BLaER1 (cell line): Measurements from ENCODE around the gene MAP3K14.
A peak's percentile ranks its signal among the peaks of the same experiment; 100 is the strongest.

Experiments used
- H3K27ac ChIP-seq: shearing (Covaris generic); formaldehyde crosslinking; 2 replicates; pipeline ENCODE4 v1.8.1; 2022
- H3K27me3 ChIP-seq: shearing (Covaris generic); formaldehyde crosslinking; 2 replicates; pipeline ENCODE4 v1.8.1; 2022
- H3K36me3 ChIP-seq: shearing (Covaris generic); formaldehyde crosslinking; 2 replicates; pipeline ENCODE4 v1.8.1; 2022
- H3K4me1 ChIP-seq: shearing (Covaris generic); formaldehyde crosslinking; 2 replicates; pipeline ENCODE4 v1.8.1; 2022
- H3K4me2 ChIP-seq: shearing (Covaris generic); formaldehyde crosslinking; 2 replicates; pipeline ENCODE4 v1.8.1; 2022
- H3K4me3 ChIP-seq: shearing (Covaris generic); formaldehyde crosslinking; 2 replicates; pipeline ENCODE4 v1.8.1; 2022
- H3K9ac ChIP-seq: shearing (Covaris generic); formaldehyde crosslinking; 2 replicates; pipeline ENCODE4 v1.8.1; 2022
- H3K9me3 ChIP-seq: shearing (Covaris generic); formaldehyde crosslinking; 2 replicates; pipeline ENCODE4 v1.8.1; 2022
- H4K20me1 ChIP-seq: shearing (Covaris generic); formaldehyde crosslinking; 2 replicates; pipeline ENCODE4 v1.8.1; 2022
- Cebpa-rat ChIP-seq: shearing (Covaris generic); IDR thresholded peaks from 2 replicates; pipeline ENCODE4 v1.8.1; 2022

The MAP3K14 gene

GRCh38 chr17:45332989-45333701 lies 16.3 kb upstream of the MAP3K14 start:
- H3K9me3 ChIP-seq: no peaks in the 10 kb centered on the region
- no peaks in the 10 kb centered on the region for H3K36me3 ChIP-seq
- TF ChIP-seq Cebpa-rat: no peak
- H3K27me3 ChIP-seq: no peaks in the 10 kb centered on the region
- no peak overlapping the region; the same call in 1 of the 2 replicates for H3K9ac ChIP-seq
- H3K4me1 ChIP-seq: peaks cover 28% of the 10 kb centered on the region
- no peak overlapping the region for H3K4me3 ChIP-seq
- H3K27ac ChIP-seq: peak overlapping the region; percentile 57
- H3K4me2 ChIP-seq: peak overlapping the region; percentile 73
- H4K20me1 ChIP-seq: no peaks in the 10 kb centered on the region

DNA sequence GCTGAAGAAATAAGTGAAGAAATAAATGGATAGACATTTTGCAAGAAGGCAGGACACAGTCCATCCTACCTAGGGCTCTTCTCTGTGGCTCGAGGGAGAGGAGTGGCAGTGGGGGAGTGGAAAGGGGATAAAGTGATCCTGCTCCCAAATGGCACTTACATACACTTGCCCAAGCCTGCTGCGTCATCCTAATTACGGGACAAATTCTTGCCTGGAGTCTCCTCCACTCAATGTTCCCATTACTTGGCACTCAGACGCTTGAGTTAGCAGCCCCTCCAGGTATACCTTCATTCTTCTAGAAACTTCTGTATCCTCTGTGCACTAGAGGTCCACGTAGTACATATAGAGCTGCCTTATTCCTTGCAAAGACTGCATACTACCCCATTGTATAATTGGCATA lies 15.7 kb upstream of the MAP3K14 start:
- Histone ChIP-seq H3K4me3 (no peak overlapping the region), H3K4me1 (peaks cover 28% of the 10 kb centered on the region), H4K20me1 (no peaks in the 10 kb centered on the region), H3K27ac (no peak overlapping the region), H3K9ac (no peak overlapping the region), H3K9me3 (no peaks in the 10 kb centered on the region), H3K4me2 (peak overlapping the region; percentile 73), H3K27me3 (no peaks in the 10 kb centered on the region), H3K36me3 (no peaks in the 10 kb centered on the region)
- TF ChIP-seq Cebpa-rat: no peak

DNA sequence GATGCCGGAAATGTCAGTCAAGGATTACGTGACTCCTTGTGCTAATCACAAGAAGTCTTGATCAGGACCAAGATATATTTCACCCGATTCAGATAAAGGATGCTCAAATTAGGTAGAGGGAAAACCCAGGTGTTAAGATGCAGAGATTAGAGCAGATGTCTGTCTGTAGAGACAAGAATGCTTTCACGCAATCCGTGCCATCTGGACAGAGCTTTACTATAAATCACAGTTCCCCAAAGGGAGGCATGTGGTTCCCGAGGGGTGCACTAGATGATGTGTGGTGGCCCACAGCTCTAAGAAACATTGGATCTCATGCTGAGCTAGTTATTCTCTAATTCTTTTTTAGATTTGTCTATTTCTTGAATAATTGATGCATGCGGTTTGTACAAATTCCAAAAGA lies 9.8 kb upstream of the MAP3K14 start:
- Histone ChIP-seq H3K4me2 (no peak overlapping the region), H4K20me1 (no peaks in the 10 kb centered on the region), H3K4me1 (peaks cover 2% of the 10 kb centered on the region), H3K36me3 (no peaks in the 10 kb centered on the region), H3K9me3 (no peaks in the 10 kb centered on the region), H3K9ac (no peak overlapping the region), H3K27me3 (no peaks in the 10 kb centered on the region), H3K27ac (no peak overlapping the region), H3K4me3 (no peak overlapping the region)
- no peak for TF ChIP-seq Cebpa-rat

GRCh38 chr17:45325810-45326209 lies 9.0 kb upstream of the MAP3K14 start:
- Histone ChIP-seq H3K36me3 (no peaks in the 10 kb centered on the region), H3K27ac (no peak overlapping the region), H4K20me1 (no peaks in the 10 kb centered on the region), H3K4me3 (no peak overlapping the region), H3K27me3 (no peaks in the 10 kb centered on the region), H3K9me3 (no peaks in the 10 kb centered on the region), H3K4me1 (peaks cover 10% of the 10 kb centered on the region), H3K4me2 (no peak overlapping the region), H3K9ac (no peak overlapping the region)
- no peak for TF ChIP-seq Cebpa-rat

DNA sequence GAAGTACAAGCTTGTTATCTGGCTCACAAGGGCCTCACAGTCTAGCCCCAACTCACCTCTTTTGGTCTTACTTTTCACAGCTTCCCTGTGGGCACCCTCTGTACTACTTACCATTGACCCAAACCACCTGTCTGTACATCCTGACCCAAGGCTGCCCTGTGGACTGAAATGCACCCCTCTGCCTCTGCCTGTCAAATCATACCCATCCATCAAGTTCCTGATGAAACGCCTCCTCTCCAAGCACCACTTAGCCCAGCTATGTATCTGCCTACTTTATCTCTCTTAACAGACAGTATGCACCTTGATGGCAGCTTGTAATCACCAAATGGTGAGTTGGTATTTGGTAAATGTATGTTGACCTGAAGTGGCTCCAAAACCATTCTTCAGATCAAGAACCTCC lies 7.5 kb upstream of the MAP3K14 start:
- Histone ChIP-seq H3K36me3 (no peaks in the 10 kb centered on the region), H4K20me1 (no peaks in the 10 kb centered on the region), H3K27ac (no peak overlapping the region), H3K9ac (no peak overlapping the region), H3K27me3 (no peaks in the 10 kb centered on the region), H3K4me1 (peaks cover 11% of the 10 kb centered on the region), H3K4me2 (no peak overlapping the region), H3K4me3 (no peak overlapping the region), H3K9me3 (no peaks in the 10 kb centered on the region)
- TF ChIP-seq Cebpa-rat: no peak

DNA sequence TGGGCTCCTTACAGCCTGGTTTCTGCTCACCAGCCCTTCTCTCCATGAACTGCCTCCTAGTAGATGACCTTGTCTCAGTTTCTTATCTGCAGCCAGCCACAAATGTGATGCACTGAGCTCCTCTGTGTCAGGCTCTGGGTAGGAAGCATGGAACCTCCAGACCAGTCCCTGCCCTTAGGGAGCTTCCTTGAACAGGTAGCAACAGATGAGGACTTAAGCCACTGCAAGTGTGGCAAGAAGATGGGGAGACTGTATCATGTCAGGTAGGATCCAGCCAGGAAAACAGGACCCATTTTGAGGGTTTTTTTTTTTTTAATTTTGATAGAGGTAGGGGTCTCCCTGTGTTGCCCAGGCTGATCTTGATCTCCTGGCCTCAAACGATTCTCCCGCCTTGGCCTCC lies 5.3 kb upstream of the MAP3K14 start:
- H3K4me2 ChIP-seq: no peak overlapping the region
- H3K9me3 ChIP-seq: no peaks in the 10 kb centered on the region
- H3K36me3 ChIP-seq: no peaks in the 10 kb centered on the region
- TF ChIP-seq Cebpa-rat: no peak
- H3K4me1 ChIP-seq: peaks cover 25% of the 10 kb centered on the region
- H3K27me3 ChIP-seq: no peaks in the 10 kb centered on the region
- no peak overlapping the region for H3K4me3 ChIP-seq
- H4K20me1 ChIP-seq: no peaks in the 10 kb centered on the region
- H3K9ac ChIP-seq: no peak overlapping the region
- H3K27ac ChIP-seq: no peak overlapping the region

DNA sequence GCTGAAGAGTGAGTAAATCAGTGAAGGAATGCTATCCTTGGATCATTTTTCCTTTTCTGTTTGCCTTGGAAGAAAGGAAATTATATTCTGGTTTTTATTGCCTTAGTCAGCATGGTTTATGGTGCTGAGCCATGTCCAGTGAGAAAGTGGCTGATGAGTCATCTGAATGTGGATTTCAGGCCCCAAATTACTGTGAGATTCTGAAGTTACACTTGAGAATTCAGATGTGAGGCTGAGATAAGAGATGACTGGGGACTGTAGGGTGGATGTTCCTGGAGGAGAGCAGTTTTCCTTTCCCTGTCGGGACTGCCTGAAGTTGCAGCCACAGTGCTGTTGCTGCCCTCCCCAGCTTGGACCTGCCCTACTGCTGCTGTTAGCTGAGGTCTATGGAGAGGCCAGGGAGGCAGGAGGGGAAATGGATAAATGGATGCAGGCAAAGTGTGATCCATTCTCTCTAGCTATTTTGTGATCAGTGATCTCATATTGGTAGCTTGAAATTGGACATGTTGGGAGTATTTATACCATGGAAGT lies 4.2 kb upstream of the MAP3K14 start:
- H3K36me3 ChIP-seq: no peaks in the 10 kb centered on the region
- TF ChIP-seq Cebpa-rat: no peak
- no peak overlapping the region for H3K27ac ChIP-seq
- H3K27me3 ChIP-seq: no peaks in the 10 kb centered on the region
- peaks cover 25% of the 10 kb centered on the region for H3K4me1 ChIP-seq
- H3K9me3 ChIP-seq: no peaks in the 10 kb centered on the region
- no peak overlapping the region for H3K4me3 ChIP-seq
- H3K9ac ChIP-seq: no peak overlapping the region
- peak overlapping the region; percentile 36 for H3K4me2 ChIP-seq
- peaks cover 7% of the 10 kb centered on the region for H4K20me1 ChIP-seq

DNA sequence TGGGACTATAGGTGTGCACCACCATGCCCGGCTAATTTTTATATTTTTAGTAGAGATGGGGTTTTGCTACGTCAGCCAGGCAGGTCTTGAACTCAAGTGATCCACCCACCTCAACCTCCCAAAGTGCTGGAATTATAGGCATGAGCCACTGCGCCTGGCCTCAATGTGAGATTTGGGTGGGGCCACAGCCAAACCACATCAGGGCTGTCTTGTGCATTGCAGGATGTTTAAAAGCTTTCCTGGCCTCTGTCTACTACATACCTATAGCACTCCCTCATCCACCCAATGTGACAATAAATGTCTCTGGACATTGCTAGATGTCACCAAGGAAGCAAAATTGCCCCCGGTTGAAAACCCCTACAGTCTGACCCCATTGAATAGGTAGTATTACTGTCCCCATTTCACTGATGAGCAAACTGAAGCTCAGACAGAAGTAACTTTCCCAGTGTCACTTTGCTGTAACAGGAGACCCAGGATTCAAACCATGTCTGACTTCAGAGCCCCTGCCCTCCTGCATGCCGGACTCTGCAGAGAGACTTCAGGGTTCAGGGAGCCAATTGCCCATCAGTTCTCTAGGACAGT lies 3.6 kb upstream of the MAP3K14 start:
- Histone ChIP-seq H3K27me3 (no peaks in the 10 kb centered on the region), H3K9me3 (no peaks in the 10 kb centered on the region), H3K4me1 (peaks cover 29% of the 10 kb centered on the region), H3K4me3 (no peak overlapping the region), H4K20me1 (peaks cover 13% of the 10 kb centered on the region), H3K4me2 (no peak overlapping the region), H3K27ac (no peak overlapping the region), H3K9ac (no peak overlapping the region), H3K36me3 (no peaks in the 10 kb centered on the region)
- no peak for TF ChIP-seq Cebpa-rat

DNA sequence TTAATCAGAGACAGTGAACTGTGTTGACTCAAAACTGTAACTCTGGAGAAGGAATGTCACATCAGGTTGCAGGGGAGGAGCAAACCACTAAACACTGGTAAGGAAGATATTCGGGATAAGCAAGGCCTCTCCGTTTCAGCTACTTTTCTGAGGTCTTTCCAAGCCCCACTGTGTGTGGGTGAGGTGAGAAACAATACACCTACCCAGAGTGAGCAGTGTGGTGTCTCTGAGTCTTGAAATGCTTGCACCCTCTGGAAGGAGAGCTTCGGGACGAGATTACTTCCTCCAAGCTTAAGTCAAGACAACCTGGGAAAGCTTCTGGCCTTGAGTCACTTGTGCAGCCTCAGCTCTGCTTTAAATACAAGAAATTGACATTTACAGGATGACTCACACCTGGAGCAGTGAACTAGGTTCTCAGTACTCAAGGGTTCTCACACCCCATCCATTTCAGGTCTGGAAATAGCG lies 2.5 kb upstream of the MAP3K14 start:
- Histone ChIP-seq H3K9ac (no peak overlapping the region), H3K4me1 (peaks cover 39% of the 10 kb centered on the region), H3K9me3 (no peaks in the 10 kb centered on the region), H3K36me3 (no peaks in the 10 kb centered on the region), H3K27ac (no peak overlapping the region), H3K4me2 (no peak overlapping the region), H3K4me3 (no peak overlapping the region), H3K27me3 (no peaks in the 10 kb centered on the region), H4K20me1 (peaks cover 13% of the 10 kb centered on the region)
- TF ChIP-seq Cebpa-rat: no peak

GRCh38 chr17:45318561-45319230 lies 1.9 kb upstream of the MAP3K14 start:
- H3K4me1 ChIP-seq: peaks cover 44% of the 10 kb centered on the region
- no peaks in the 10 kb centered on the region for H3K9me3 ChIP-seq
- no peaks in the 10 kb centered on the region for H3K36me3 ChIP-seq
- 0 out of 2 replicates have a peak overlapping the region, but pooled peaks have one; percentile 75 for H3K9ac ChIP-seq
- H4K20me1 ChIP-seq: peaks cover 13% of the 10 kb centered on the region
- no peak overlapping the region for H3K4me3 ChIP-seq
- peak overlapping the region; percentile 75; the same call in 1 of the 2 replicates for H3K27ac ChIP-seq
- H3K4me2 ChIP-seq: peak overlapping the region; percentile 89
- no peaks in the 10 kb centered on the region for H3K27me3 ChIP-seq
- no peak for TF ChIP-seq Cebpa-rat
